IPS DF 4.7 (cell line): ENCODE results near the gene FIGNL2.

ENCODE experiments used
- DNase-seq: peaks from one replicate; pipeline ENCODE4 v3.0.0-alpha.2; 2013; ENCODE audit warnings: low spot score; ENCODE audit errors: extremely low read depth

FIGNL2 gene

DNA sequence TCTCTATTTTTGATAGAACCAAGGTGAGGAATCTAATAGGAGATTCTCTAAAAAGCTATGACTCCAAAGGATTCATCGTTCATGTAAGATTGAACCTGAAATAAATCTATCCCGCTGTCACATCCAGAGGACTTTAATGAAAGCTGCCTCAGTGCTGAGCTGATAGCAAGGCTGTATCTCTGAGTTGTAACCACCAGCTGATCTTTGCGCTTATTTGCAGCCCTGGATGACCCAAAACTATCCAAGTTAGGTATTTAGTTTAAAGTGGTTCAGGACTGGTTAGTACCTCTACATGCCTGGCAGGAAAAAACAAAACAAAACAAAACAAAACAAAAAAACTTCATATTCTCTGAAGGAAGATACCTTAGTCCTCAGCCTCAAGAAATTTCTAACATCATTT is 30.6 kb upstream of the FIGNL2 start:
- no peak for DNase-seq

DNA sequence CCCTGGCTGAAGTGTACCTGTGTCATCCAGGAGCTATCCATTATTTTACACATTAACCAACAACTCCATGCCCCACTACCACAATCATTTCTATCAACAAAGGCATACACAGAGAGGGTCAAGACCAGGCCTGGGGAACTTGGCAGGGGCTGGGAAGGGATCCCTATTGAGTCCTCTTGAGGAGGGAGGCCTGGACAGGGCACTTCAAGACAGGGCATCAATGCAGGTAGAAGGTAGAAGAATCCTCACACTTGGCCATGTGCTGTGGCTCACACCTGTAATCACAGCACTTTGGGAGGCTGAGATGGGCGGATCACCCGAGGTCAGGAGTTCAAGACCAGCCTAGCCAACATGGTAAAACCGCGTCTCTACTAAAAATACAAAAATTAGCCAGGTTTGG is 26.0 kb upstream of the FIGNL2 start:
- DNase-seq: no peak

- no peak for DNase-seq
Measured at GRCh38 chr12:51874000-51874399, 25.5 kb upstream of the FIGNL2 start.

DNA sequence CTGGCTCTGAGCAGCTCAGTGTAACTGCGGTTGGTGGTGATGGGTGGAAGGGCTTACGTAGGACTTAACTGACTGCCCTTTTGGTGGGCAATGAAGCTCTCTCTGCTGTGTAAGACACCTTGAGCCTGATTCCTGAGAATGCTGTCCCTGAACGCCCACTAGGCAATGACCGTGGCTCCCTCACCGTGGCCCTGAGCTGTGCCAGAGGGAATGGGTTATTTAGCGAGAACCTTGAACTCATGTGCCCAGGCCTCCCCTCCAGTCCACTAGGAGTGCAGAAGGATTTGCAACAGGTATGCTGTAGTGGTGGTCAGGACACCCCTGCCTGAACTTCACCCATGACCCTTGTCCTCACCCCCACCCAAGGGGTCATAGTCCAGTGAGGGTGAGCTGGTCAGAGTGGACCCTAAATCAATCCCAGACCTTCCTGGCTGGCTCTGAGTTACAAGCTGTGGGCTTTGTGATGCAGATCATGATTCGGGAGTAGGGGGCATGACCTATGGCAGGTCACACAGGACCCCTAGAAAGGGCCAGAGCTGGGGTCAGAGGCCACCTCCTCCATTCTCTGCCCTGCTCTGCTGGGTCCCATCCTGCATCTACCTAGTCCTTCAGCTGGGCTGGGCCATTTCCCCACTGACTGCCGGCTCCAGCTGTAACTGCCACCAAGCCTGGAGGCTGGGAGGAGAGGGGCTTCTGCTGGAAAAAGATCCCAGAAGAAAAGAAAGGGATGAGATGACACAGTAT is 24.9 kb upstream of the FIGNL2 start:
- DNase-seq: no peak

DNA sequence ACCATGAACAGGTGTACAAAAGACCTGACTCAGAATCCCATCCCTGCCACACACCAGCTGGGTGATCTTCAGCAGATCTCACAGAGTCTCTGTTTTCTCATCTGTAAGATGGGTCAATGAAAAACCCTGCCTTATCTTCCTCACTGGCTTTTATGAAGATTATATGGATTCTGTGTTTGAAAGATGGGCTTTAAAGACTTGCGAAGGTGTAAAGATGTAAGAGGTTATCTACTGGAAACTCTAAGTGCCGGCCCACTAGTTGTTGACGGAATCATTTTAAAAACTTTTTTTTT is 24.1 kb upstream of the FIGNL2 start:
- no peak for DNase-seq

DNA sequence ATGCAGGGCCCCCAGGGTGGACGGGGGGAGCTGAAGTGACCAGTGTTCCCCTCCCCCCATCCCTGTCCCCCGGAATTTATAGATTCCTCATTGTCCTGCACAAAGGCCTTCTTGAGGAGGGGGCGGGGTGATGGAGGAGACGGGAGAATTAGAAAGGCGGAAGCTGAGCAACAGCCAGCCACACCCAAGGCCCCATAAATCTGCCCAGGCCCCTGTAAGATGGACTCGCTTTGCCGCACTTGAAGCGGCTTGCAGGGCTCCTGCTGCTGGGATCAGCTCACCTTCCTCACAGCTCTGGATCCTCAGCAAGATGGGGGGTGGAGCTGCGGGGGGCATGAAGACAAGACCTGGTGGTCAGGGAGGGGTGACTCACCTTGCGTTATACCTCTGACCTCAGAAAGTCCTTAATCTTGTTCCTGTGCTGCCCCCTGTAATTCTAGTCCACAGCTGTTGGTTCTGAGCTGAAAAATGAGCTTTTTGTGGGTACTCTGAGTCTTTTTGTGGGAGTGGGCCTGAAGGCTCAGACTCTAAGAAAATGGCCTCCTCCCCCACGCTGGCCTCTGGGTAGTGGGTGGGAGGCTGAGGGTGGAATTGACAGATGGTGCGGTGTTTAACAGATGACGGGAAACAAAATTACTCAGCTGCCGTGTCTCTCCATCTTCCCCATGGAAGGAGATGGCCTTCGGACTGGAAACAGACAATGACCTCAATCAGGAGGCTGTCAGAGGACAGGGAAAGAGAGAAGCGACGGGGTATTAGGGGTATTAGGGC is 23.6 kb upstream of the FIGNL2 start:
- DNase-seq: no peak

DNA sequence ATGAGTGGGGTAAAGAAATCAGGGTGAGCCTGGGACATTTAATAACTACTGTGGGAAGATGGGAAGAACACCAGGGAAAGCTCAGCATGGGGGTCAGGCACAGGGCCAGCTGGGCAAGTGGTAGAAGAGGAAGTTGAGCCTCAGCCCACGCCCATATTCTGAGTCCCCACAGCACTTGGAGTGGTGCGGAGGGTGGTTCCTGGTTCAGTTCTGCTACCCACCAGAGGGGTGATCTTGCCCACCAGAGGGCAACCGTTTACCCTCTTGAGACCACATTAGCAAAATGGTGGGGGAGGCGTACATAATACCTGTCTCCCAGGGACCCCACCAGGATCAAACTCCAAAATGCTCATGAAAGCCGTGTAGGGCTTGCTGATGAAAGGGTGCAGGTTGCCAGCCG is 22.6 kb upstream of the FIGNL2 start:
- no peak for DNase-seq

- DNase-seq: no peak
Measured at GRCh38 chr12:51870504-51870903, 22.0 kb upstream of the FIGNL2 start.

DNA sequence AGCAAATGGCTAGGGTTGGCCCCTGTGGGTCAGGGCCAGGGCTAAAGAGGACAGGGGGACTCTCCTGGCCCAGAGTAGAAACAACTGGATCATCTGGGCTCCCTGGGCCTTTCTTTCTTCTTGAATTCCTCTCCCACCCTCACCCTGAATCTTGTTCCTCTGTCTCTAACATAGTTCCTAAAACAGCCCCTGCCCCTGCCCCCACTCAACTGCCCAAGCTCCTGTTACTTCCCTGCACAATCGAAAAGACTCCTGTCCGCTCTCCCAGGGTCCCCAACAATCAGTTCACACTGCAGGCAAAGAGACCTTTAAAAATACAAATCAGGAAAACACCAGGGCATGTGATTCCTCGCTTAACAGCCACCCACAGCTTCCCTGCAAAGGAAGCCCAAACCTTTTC is 21.4 kb upstream of the FIGNL2 start:
- no peak for DNase-seq

- no peak for DNase-seq
Measured at GRCh38 chr12:51869496-51869865, 21.0 kb upstream of the FIGNL2 start.

DNA sequence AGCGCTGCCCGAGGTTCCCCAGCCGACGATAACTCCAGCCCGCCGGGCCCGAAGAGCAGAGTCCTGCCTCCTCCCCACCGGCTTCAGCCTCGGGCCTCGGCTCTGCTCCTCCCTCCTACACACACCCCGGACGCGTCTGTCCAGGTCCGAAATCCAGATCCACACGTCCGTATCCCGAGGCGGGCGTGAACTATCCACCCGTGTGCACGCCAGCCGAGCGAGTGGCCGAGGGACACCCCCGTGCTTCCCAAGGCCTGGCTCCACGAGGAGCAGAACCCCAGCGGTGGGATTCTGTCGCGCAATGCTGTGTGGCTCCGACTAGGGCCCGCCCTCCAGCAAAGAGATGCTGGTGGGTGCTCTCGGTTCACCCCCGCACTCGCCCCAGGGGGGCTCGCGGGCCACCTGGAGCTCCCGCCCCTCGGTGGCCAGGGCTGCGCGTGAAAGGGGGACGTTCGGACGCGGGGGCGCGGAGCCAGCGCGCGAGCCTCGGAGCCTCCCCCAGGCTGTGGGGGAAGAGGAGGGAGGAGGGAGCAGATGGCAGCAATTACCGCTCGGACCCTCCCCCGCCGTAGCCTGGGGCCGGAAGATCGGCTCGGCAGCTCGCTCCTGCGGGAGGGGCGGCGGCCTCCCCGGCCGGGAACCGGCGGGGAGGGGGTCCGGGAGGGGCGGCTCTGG is 20.4 kb upstream of the FIGNL2 start:
- DNase-seq: no peak

DNA sequence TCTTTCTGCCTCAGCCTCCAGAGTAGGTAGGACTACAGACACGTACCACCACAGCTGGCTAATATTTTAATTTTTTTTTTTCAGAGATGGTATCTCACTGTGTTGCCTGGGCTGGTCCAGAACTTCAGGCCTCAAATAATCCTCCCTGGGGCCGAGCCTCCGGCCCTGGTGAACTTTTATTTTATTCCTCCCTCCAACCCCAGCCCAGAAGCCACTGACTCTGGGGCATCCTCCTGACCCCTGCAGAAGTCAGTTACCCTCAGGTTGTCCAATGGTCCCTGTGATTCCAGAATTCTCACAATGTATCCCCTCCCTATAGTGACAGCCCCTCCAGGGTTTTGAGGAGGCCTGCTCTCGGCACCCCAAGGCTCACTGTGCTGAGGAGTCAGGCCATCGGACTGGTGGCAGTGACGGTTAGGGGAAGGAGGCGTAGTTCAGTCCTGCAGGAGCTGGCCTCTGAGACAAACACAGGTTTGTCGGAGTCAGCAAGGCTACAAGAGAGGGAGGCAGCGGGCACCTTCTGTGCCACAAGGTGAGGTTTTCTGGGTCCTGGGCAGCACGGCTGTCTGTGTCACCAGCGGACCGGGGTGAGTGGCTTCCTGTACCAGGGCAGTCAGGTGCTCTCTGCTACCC is 19.4 kb upstream of the FIGNL2 start:
- DNase-seq: no peak

- DNase-seq: no peak
Measured at GRCh38 chr12:51867371-51867770, 18.9 kb upstream of the FIGNL2 start.

DNA sequence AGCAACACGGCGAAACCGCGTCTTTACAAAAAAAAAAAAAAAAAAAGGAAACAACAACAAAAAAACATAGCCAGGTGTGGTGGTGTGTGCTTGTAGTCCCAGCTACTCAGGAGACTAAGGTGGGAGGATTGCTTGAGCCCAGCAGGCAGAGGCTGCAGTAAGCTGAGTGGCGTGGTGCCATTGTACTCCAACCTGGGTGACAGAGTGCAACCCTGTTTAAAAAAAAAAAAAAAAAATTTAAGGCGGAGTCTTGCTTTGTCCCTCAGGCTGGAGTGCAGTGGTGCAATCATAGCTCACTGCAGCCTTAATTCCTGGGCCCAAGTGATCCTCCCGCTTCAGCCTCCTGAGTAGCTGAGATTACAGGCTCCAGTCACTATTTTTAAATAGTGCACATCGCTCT is 18.2 kb upstream of the FIGNL2 start:
- no peak for DNase-seq

GRCh38 chr12:51866324-51866723 is 17.8 kb upstream of the FIGNL2 start:
- no peak for DNase-seq

DNA sequence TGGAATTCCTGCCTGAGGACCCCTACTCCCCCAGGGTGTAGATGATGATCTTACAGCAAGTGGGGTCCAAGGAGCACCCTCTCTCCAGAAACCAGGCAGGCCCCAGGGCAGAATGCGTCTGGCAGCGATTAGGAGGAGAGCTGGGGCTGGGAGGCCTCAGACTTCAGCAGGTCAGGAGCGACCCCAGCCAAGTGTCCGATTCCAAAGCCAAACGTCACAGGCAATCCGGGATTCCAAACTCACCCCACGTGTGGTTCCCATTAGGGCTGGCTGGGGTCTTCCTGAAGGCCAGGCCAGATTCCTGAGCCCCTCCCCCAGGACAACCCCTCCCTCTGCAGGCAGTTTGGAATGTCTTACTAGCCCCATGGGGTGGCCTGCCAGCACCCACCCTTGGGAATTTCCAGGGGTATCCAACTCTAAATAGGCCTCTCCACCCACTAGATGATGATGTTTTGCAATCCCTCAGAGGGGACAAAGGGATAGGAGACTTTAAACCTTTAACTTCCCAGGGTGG is 17.3 kb upstream of the FIGNL2 start:
- no peak for DNase-seq

- DNase-seq: no peak
Measured at GRCh38 chr12:51864833-51865670, 16.5 kb upstream of the FIGNL2 start.

- no peak for DNase-seq
Measured at GRCh38 chr12:51863933-51864832, 15.7 kb upstream of the FIGNL2 start.

GRCh38 chr12:51863363-51863932 is 14.9 kb upstream of the FIGNL2 start:
- DNase-seq: no peak

GRCh38 chr12:51862947-51863346 is 14.4 kb upstream of the FIGNL2 start:
- DNase-seq: no peak
